ENCODE data around the gene B4GALT3. TPM values are rescaled to one million over a fixed set of nuclear protein-coding genes. Genes with fewer than 3 reads are reported as not detected.
A peak's percentile ranks its signal among the peaks of the same experiment; 100 is the strongest.

B4GALT3 gene
- total RNA-seq, 2 experiments from 2014 or later: 36.2 to 41.7 TPM

GRCh38 chr1:161226320-161226711, 49.0 kb upstream of the B4GALT3 start:
- H2AFZ ChIP-seq (ENCODE audit: low read length): peak overlapping the region; percentile 40; the same call in 1 of the 2 replicates
- no peaks in the 10 kb centered on the region for H3K9me3 ChIP-seq (ENCODE audit: low read length)
- no peak for DNase-seq (ENCODE audit: low spot score)
- intact Hi-C loops (cut with micrococcal nuclease; ENCODE audit: unreplicated experiment): loop anchor here (2.0 kb wide), 1 partner anchor 80 kb away; no protein-coding TSS in a partner anchor
- TF ChIP-seq EZH2phosphoT487 (IDR thresholded peaks at IDR 0.05; ENCODE audit: borderline replicate concordance, low read depth, low read length): no peak
- TF ChIP-seq, protein P1, sequence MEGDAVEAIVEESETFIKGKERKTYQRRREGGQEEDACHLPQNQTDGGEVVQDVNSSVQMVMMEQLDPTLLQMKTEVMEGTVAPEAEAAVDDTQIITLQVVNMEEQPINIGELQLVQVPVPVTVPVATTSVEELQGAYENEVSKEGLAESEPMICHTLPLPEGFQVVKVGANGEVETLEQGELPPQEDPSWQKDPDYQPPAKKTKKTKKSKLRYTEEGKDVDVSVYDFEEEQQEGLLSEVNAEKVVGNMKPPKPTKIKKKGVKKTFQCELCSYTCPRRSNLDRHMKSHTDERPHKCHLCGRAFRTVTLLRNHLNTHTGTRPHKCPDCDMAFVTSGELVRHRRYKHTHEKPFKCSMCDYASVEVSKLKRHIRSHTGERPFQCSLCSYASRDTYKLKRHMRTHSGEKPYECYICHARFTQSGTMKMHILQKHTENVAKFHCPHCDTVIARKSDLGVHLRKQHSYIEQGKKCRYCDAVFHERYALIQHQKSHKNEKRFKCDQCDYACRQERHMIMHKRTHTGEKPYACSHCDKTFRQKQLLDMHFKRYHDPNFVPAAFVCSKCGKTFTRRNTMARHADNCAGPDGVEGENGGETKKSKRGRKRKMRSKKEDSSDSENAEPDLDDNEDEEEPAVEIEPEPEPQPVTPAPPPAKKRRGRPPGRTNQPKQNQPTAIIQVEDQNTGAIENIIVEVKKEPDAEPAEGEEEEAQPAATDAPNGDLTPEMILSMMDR (conservative IDR thresholded peaks at IDR 0.05; ENCODE audit: low read length): no peak
- peaks cover 24% of the 10 kb centered on the region for H3K4me1 ChIP-seq (ENCODE audit: insufficient read depth, low read length, poor library complexity, severe bottlenecking)
- H3K4me2 ChIP-seq (ENCODE audit: low read length): peak overlapping the region; percentile 78
- H3K4me3 ChIP-seq (ENCODE audit: low read depth, low read length, poor library complexity, severe bottlenecking): peak overlapping the region; percentile 73
- peak overlapping the region; percentile 35 for H3K27ac ChIP-seq (ENCODE audit: low read depth, low read length, poor library complexity, severe bottlenecking)
- no peaks in the 10 kb centered on the region for H3K79me2 ChIP-seq (ENCODE audit: insufficient read depth, low read depth, low read length)
- peaks cover 24% of the 10 kb centered on the region for H3K36me3 ChIP-seq (ENCODE audit: insufficient read depth, low read length)
- BruUV-seq (replicated peaks): no TSS peak
- no peaks in the 10 kb centered on the region for H3K9me2 ChIP-seq (ENCODE audit: insufficient read depth, low read length)
- ChIA-PET CTCF (ENCODE audit: unreplicated experiment) (interaction anchor here (0.9 to 1.9 kb wide), 11 partner anchors 10 to 156 kb away, joined by 3 to 12 read pairs (median 5); partner anchors contain the start of genes B4GALT3 and NDUFS2), POLR2A (interaction anchor here (0.7 to 2.2 kb wide), 18 partner anchors 9 to 481 kb away, joined by 3 to 18 read pairs (median 4); partner anchors contain the start of gene NDUFS2)
- H4K20me1 ChIP-seq (ENCODE audit: insufficient read depth, low read length): no peaks in the 10 kb centered on the region

- peak within 1 kb of the TSS; percentile 78 for H3K4me2 ChIP-seq (ENCODE audit: low read length)
- DNase-seq (ENCODE audit: low spot score): peak; percentile 99
- no peaks in the 10 kb centered on the region for H3K79me2 ChIP-seq (ENCODE audit: insufficient read depth, low read depth, low read length)
- intact Hi-C loops (cut with micrococcal nuclease; ENCODE audit: unreplicated experiment): loop anchor here (1.0 to 2.0 kb wide), 4 partner anchors 15 to 81 kb away; partner anchors contain the start of gene B4GALT3
- TF ChIP-seq, protein P1 (conservative IDR thresholded peaks at IDR 0.05; ENCODE audit: low read length): peak; percentile 87
- TF ChIP-seq EZH2phosphoT487 (IDR thresholded peaks at IDR 0.05; ENCODE audit: borderline replicate concordance, low read depth, low read length): no peak
- no peaks in the 10 kb centered on the region for H4K20me1 ChIP-seq (ENCODE audit: insufficient read depth, low read length)
- H3K4me1 ChIP-seq (ENCODE audit: insufficient read depth, low read length, poor library complexity, severe bottlenecking): peaks cover 24% of the 10 kb centered on the region
- CTCF ChIA-PET (ENCODE audit: unreplicated experiment): interaction anchor here (0.5 to 1.9 kb wide), 13 partner anchors 9 to 157 kb away, joined by 3 to 12 read pairs (median 5); partner anchors contain the start of genes B4GALT3 and NDUFS2
- no peaks in the 10 kb centered on the region for H3K9me3 ChIP-seq (ENCODE audit: low read length)
- peak within 1 kb of the TSS; percentile 35 for H3K27ac ChIP-seq (ENCODE audit: low read depth, low read length, poor library complexity, severe bottlenecking)
- peak within 1 kb of the TSS; percentile 90 for H2AFZ ChIP-seq (ENCODE audit: low read length)
- BruUV-seq (replicated peaks): no TSS peak
- POLR2A ChIA-PET: interaction anchor here (0.6 to 2.2 kb wide), 31 partner anchors 9 to 538 kb away, joined by 3 to 18 read pairs (median 4); partner anchors contain the start of genes B4GALT3, NDUFS2, PPOX and SDHC
- peaks cover 24% of the 10 kb centered on the region for H3K36me3 ChIP-seq (ENCODE audit: insufficient read depth, low read length)
- no peaks in the 10 kb centered on the region for H3K9me2 ChIP-seq (ENCODE audit: insufficient read depth, low read length)
- peak within 1 kb of the TSS; percentile 73 for H3K4me3 ChIP-seq (ENCODE audit: low read depth, low read length, poor library complexity, severe bottlenecking)
Measured at GRCh38 chr1:161225534-161226319, 48.4 kb upstream of the B4GALT3 start, which contains the start of gene TOMM40L. TOMM40L (plus strand) TSS chr1:161226060; CDS start chr1:161226490, 430 bp downstream.

Data from OCI-LY7 (cell line).